ENCODE results near the gene RDH12. TPM values are rescaled to one million over a fixed set of nuclear protein-coding genes. Genes with fewer than 3 reads are reported as not detected.

The RDH12 gene
- total and polyA plus RNA-seq, 2 donors (not counting 3 experiments of a cell fraction or from before 2014, with no cell fraction given): not detected

- H3K9ac ChIP-seq (replicated peaks; ENCODE audit: extremely low read depth, insufficient read depth, low read length): peak within 1 kb of the TSS; percentile 94
- TF ChIP-seq POLR2A (IDR thresholded peaks at IDR 0.05; ENCODE audit: low read depth, low read length) (peak; percentile 69), POLR2AphosphoS5 (IDR thresholded peaks at IDR 0.05; ENCODE audit: insufficient read depth, low read depth, low read length) (peak; percentile 81), FOS (IDR thresholded peaks at IDR 0.05; ENCODE audit: borderline replicate concordance, insufficient read depth, low read length) (no peak), GATA2 (IDR thresholded peaks at IDR 0.05; ENCODE audit: insufficient read depth, insufficient read length, low read depth, low read length) (no peak)
- peaks cover 5% of the 10 kb centered on the region for H4K20me1 ChIP-seq (replicated peaks; ENCODE audit: control insufficient read depth, extremely low read depth, insufficient read depth, low read length)
- H3K36me3 ChIP-seq (ENCODE audit: control insufficient read depth in 2 of 2, extremely low read depth in 1 of 2, insufficient read depth in 2 of 2, low read length in 2 of 2): peaks cover 2% of the 10 kb centered on the region in 2 experiments
- H3K27me3 ChIP-seq (ENCODE audit: control insufficient read depth in 2 of 2, insufficient read depth in 2 of 2, low read length in 2 of 2): no peaks in the 10 kb centered on the region
- H3K79me2 ChIP-seq (ENCODE audit: control insufficient read depth, insufficient read depth, low read length): peaks cover 44% of the 10 kb centered on the region
- peak within 1 kb of the TSS; percentile 83 for H3K27ac ChIP-seq (ENCODE audit: insufficient read depth, low read depth, low read length)
- H3K4me1 ChIP-seq (ENCODE audit: control insufficient read depth, extremely low read depth, insufficient read depth, low read length): peaks cover 18% of the 10 kb centered on the region
- ChIA-PET POLR2A (interaction anchor here (0.9 kb wide), 1 partner anchor 75 kb away, joined by 3 read pairs; the partner anchor contains the start of gene PIGH), CTCF (interaction anchor here (0.7 to 15.5 kb wide), 10 partner anchors 8 to 75 kb away, joined by 3 to 437 read pairs (median 6); partner anchors contain the start of genes ARG2, PIGH, RDH11 and RDH12)
- dilution Hi-C loops (cut with MboI; ENCODE audit: extremely low pct_ligation_motif_present, low sequenced_read_pairs) (no loop called here), intact Hi-C loops (cut with micrococcal nuclease) (loop anchor here (1.0 to 2.0 kb wide), 2 partner anchors 21 to 30 kb away; partner anchors contain the start of gene RDH11)
- H3K4me2 ChIP-seq (ENCODE audit: insufficient read depth, low read length): peak within 1 kb of the TSS; percentile 98
- BruUV-seq (replicated peaks): no TSS peak
- H3K4me3 ChIP-seq (replicated peaks in 1 of 3; ENCODE audit: insufficient read depth in 1 of 3, low read depth in 1 of 3, low read length in 3 of 3): peak within 1 kb of the TSS; percentile 88 to 99 (median 97)
- DNase-seq (ENCODE audit: low read depth, low spot score) (peak; percentile 88), FAIRE-seq (peak; percentile 78)
- peak within 1 kb of the TSS; percentile 94 for H2AFZ ChIP-seq (ENCODE audit: low read depth, low read length)
- no peaks in the 10 kb centered on the region for H3K9me3 ChIP-seq (replicated peaks; ENCODE audit: control insufficient read depth, insufficient read depth, low read length)
- H3K9me1 ChIP-seq (replicated peaks; ENCODE audit: control insufficient read depth, extremely low read depth, insufficient read depth, low read length): no peaks in the 10 kb centered on the region
Measured at GRCh38 chr14:67674480-67675218, 27.0 kb upstream of the RDH12 start, which contains the start of gene VTI1B. Gene VTI1B, minus strand, starts transcription at chr14:67674632. Its CDS starts 143 bp downstream, at chr14:67674489.

- BruUV-seq (replicated peaks): TSS peak; percentile 67
- POLR2A ChIA-PET: interaction anchor here (0.9 kb wide), 1 partner anchor 75 kb away, joined by 3 read pairs; the partner anchor contains the start of gene PIGH
Measured at GRCh38 chr14:67675219-67675582, 26.5 kb upstream of the RDH12 start.

More at GRCh38 chr14:67675219-67675582, 26.5 kb upstream of the RDH12 start:
- H4K20me1 ChIP-seq (replicated peaks; ENCODE audit: control insufficient read depth, extremely low read depth, insufficient read depth, low read length): peaks cover 5% of the 10 kb centered on the region
- FAIRE-seq: no peak
- no peaks in the 10 kb centered on the region for H3K9me1 ChIP-seq (replicated peaks; ENCODE audit: control insufficient read depth, extremely low read depth, insufficient read depth, low read length)
- intact Hi-C loops (cut with micrococcal nuclease) (loop anchor here (2.0 kb wide), 1 partner anchor 30 kb away; no protein-coding TSS in a partner anchor), dilution Hi-C loops (cut with MboI; ENCODE audit: extremely low pct_ligation_motif_present, low sequenced_read_pairs) (no loop called here)
- H3K9ac ChIP-seq (replicated peaks; ENCODE audit: extremely low read depth, insufficient read depth, low read length): peak overlapping the region; percentile 94
- H3K4me2 ChIP-seq (ENCODE audit: insufficient read depth, low read length): peak overlapping the region; percentile 49
- H3K4me3 ChIP-seq (replicated peaks in 1 of 3; ENCODE audit: insufficient read depth in 1 of 3, low read depth in 1 of 3, low read length in 3 of 3): peak overlapping the region; percentile 2 to 99 (median 88)
- peak overlapping the region; percentile 76 for H2AFZ ChIP-seq (ENCODE audit: low read depth, low read length)
- peaks cover 41% of the 10 kb centered on the region for H3K79me2 ChIP-seq (ENCODE audit: control insufficient read depth, insufficient read depth, low read length)
- peaks cover 24% of the 10 kb centered on the region for H3K4me1 ChIP-seq (ENCODE audit: control insufficient read depth, extremely low read depth, insufficient read depth, low read length)
- CTCF ChIA-PET: interaction anchor here (0.7 to 15.5 kb wide), 7 partner anchors 8 to 55 kb away, joined by 3 to 437 read pairs (median 6); partner anchors contain the start of genes ARG2, RDH11 and RDH12
- no peak for TF ChIP-seq MYC (IDR thresholded peaks at IDR 0.05; ENCODE audit: low read depth, low read length)
- peaks cover 2% of the 10 kb centered on the region in 2 experiments for H3K36me3 ChIP-seq (ENCODE audit: control insufficient read depth in 2 of 2, extremely low read depth in 1 of 2, insufficient read depth in 2 of 2, low read length in 2 of 2)
- H3K9me3 ChIP-seq (replicated peaks; ENCODE audit: control insufficient read depth, insufficient read depth, low read length): no peaks in the 10 kb centered on the region
- peak overlapping the region; percentile 83 for H3K27ac ChIP-seq (ENCODE audit: insufficient read depth, low read depth, low read length)
- H3K27me3 ChIP-seq (ENCODE audit: control insufficient read depth in 2 of 2, insufficient read depth in 2 of 2, low read length in 2 of 2): no peaks in the 10 kb centered on the region
- DNase-seq (ENCODE audit: low read depth, low spot score): peak; percentile 8
